Activated naive CD4-positive, alpha-beta T cell treated with anti-CD3 and anti-CD28 coated beads, Interleukin-2, amount 50 U/mL, for 72 hours (primary cell): ENCODE data around the gene CMTR2. TPM values are rescaled to one million over a fixed set of nuclear protein-coding genes. Genes with fewer than 3 reads are reported as not detected.

Source experiments
- ATAC-seq, 2 donors: fragments of 150-1000 bp; cut with Tn5 transposase; 2 replicates each; pipeline ENCODE4 v1.10.0; 2021; ENCODE audit warnings: mild to moderate bottlenecking in 2 of 2, moderate library complexity in 2 of 2
- DNase-seq, 2 donors: peaks; one replicate each; pipeline ENCODE4 v3.0.0; 2021 to 2022; ENCODE audit warnings: low spot score in 2 of 2
- H3K27ac Mint-ChIP-seq, 2 donors: one replicate each; pipeline ENCODE4 v1.8.0; 2022; ENCODE audit warnings: mild to moderate bottlenecking in 2 of 2, mixed read lengths in 2 of 2
- H3K36me3 Mint-ChIP-seq, 2 donors: one replicate each; pipeline ENCODE4 v1.8.0; 2022; ENCODE audit warnings: mixed read lengths in 2 of 2
- H3K9me3 Mint-ChIP-seq, 2 donors: one replicate each; pipeline ENCODE4 v1.8.0; 2022; ENCODE audit warnings: mixed read lengths in 2 of 2
- total RNA-seq, 2 donors: library from RNA; stranded (reverse); gene quantifications; one replicate each; pipeline ENCODE4 v1.2.3, GENCODE V29; 2022

CMTR2 gene
- total RNA-seq, 2 donors from 2014 or later, result 16.3 to 17.5 TPM

DNA sequence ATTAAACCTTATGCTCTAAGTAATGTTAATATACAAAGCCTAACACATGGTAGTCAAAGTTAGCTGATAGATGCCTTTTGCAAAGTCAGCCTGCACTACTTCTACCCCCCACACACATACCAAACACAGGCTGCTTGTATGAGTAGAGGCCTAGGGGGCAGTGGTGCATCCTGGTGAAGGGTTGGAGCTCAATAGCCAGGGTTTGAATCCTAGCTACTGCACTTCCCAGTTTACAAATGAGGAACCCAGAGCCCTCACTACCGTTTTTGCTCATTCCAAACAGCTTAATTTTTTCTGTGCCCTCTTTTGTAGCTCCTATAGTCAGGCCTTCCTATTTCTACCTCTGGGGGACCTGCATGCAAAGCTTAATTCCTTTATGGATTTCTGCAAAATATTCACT is 39.8 kb downstream of the CMTR2 start:
- DNase-seq, result no peak
- ATAC-seq, result no peak
- no peaks in the 10 kb centered on the region for H3K9me3 Mint-ChIP-seq
- no peak overlapping the region for H3K27ac Mint-ChIP-seq
- H3K36me3 Mint-ChIP-seq, result no peaks in the 10 kb centered on the region

GRCh38 chr16:71247478-71247877 is 41.7 kb downstream of the CMTR2 start:
- H3K27ac Mint-ChIP-seq, result no peak overlapping the region
- ATAC-seq, result no peak
- DNase-seq, result no peak
- no peaks in the 10 kb centered on the region for H3K36me3 Mint-ChIP-seq
- H3K9me3 Mint-ChIP-seq, result no peaks in the 10 kb centered on the region

DNA sequence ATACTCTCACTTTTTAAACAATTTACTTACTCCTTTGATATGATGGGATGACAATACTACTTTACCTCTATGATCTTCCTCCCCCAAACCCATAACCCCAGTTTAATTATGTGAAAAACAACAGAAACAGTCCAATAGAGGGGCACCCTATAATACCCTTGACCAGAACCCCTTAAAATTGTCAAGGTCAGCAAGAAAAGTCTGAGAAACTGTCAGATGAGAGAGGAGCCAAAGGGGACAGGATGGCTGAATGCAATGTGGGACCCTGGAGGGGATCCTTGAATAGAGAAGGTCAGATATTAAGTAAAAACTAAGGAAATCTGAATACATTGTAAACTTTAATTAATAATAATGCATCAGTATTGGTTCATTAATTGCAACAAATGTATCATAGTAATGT is 42.9 kb downstream of the CMTR2 start:
- no peaks in the 10 kb centered on the region for H3K36me3 Mint-ChIP-seq
- H3K9me3 Mint-ChIP-seq, result no peaks in the 10 kb centered on the region
- H3K27ac Mint-ChIP-seq, result no peak overlapping the region
- ATAC-seq, result no peak
- no peak for DNase-seq

- DNase-seq (no peak), ATAC-seq (no peak)
- no peak overlapping the region for H3K27ac Mint-ChIP-seq
- H3K36me3 Mint-ChIP-seq, result no peaks in the 10 kb centered on the region
- H3K9me3 Mint-ChIP-seq, result no peaks in the 10 kb centered on the region
Measured at GRCh38 chr16:71244521-71244920, 44.7 kb downstream of the CMTR2 start.

GRCh38 chr16:71242601-71243000 is 46.6 kb downstream of the CMTR2 start:
- Mint-ChIP-seq H3K9me3 (no peaks in the 10 kb centered on the region), H3K27ac (no peak overlapping the region), H3K36me3 (no peaks in the 10 kb centered on the region)
- no peak for DNase-seq
- no peak for ATAC-seq

DNA sequence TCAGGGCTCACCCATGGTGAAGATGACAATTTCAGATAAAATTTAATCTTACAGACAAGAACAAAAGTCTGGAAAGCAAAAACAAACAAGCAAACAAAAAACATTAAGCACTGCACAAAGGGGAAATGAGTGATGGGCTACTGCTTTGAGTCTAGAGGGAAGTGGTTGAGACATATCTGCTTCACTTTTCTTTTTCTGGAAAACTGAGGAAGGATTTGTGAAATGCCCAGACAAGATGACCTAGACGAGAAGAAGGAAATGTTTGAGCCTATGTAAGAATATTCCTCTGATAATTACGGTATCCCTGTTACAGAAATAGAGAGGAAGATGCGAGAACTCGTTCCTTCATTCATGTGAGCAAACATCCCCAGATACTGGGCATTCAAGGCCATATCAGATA is 47.2 kb downstream of the CMTR2 start:
- no peak for ATAC-seq
- Mint-ChIP-seq H3K36me3 (no peaks in the 10 kb centered on the region), H3K27ac (no peak overlapping the region)

More for the DNA sequence above, 47.2 kb downstream of the CMTR2 start:
- DNase-seq, result no peak
- H3K9me3 Mint-ChIP-seq, result no peaks in the 10 kb centered on the region

Other genes with a start within 250 kb of the CMTR2 start
- gene HYDIN, start 58.7 kb downstream of the CMTR2 start, total RNA-seq, result under 1 TPM; 0.16 to 0.31 TPM
- not detected for gene CALB2, start 69.3 kb upstream of the CMTR2 start, total RNA-seq
- not detected for gene TLE7, start 152.7 kb upstream of the CMTR2 start, total RNA-seq
- 1 to 10 TPM; 4.5 to 9.5 TPM for gene ZNF23, start 172.8 kb upstream of the CMTR2 start, total RNA-seq
- gene ZNF19, start 199.9 kb upstream of the CMTR2 start, total RNA-seq, result 1 to 10 TPM; 1.1 to 2.4 TPM
- not detected for gene CHST4, start 237.0 kb upstream of the CMTR2 start, total RNA-seq